ENCODE measurements around the gene ORAI2. TPM values are rescaled to one million over a fixed set of nuclear protein-coding genes. Genes with fewer than 3 reads are reported as not detected.

ORAI2 gene
- total RNA-seq, 1 donor from 2014 or later: 20.0 TPM

DNA sequence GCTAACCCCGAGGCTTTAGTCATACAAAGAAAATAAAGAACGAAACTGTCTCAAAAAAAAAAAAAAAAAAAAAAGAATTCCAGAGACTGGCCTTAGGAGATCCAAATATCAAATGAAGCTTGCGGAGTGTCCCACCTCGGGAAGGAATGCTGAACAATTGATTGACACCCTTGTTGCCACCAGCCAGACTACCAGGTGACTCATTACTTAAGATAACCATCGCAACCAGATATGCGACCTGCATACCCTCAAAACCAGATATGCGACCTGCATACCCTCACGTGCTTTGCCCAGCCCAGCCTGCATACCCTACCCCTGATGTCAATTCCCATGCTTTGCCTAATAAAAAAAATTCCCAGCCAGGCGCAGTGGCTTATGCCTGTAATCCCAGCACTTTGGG lies 39.9 kb upstream of the ORAI2 start:
- H3K27me3 ChIP-seq: no peaks in the 10 kb centered on the region
- DNase-seq: no peak
- TF ChIP-seq CTCF (IDR thresholded peaks at IDR 0.05): no peak
- intact Hi-C loops (cut with DNase I): loop anchor here (5.0 kb wide), 1 partner anchor 111 kb away; no protein-coding TSS in a partner anchor
- ATAC-seq: no peak
- no peak overlapping the region for H3K4me3 ChIP-seq
- H3K4me1 ChIP-seq: peaks cover 8% of the 10 kb centered on the region
- peaks cover 4% of the 10 kb centered on the region for H3K36me3 ChIP-seq
- H3K9me3 ChIP-seq: no peaks in the 10 kb centered on the region
- H3K27ac ChIP-seq: no peak overlapping the region

DNA sequence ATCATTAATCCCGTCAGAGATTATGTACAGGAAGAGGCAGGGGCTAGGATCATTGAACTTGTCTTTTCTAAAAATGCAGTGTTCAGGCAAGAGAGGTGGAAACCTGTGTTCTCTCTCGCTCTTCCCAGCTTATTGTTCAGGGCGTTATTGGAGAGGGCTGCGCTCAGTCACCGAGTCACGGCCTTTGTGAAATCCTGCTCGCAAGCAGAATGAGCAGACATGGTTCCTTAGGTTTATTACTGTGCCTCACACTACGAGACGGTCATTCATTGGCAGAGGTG lies 37.8 kb upstream of the ORAI2 start:
- no peak for ATAC-seq
- intact Hi-C loops (cut with DNase I): no loop called here
- Histone ChIP-seq H3K27ac (peak overlapping the region; percentile 85), H3K4me3 (peak overlapping the region; percentile 88), H3K27me3 (no peaks in the 10 kb centered on the region), H3K36me3 (peaks cover 25% of the 10 kb centered on the region), H3K9me3 (no peaks in the 10 kb centered on the region), H3K4me1 (peaks cover 8% of the 10 kb centered on the region)
- no peak for TF ChIP-seq CTCF (IDR thresholded peaks at IDR 0.05)
- DNase-seq: no peak

DNA sequence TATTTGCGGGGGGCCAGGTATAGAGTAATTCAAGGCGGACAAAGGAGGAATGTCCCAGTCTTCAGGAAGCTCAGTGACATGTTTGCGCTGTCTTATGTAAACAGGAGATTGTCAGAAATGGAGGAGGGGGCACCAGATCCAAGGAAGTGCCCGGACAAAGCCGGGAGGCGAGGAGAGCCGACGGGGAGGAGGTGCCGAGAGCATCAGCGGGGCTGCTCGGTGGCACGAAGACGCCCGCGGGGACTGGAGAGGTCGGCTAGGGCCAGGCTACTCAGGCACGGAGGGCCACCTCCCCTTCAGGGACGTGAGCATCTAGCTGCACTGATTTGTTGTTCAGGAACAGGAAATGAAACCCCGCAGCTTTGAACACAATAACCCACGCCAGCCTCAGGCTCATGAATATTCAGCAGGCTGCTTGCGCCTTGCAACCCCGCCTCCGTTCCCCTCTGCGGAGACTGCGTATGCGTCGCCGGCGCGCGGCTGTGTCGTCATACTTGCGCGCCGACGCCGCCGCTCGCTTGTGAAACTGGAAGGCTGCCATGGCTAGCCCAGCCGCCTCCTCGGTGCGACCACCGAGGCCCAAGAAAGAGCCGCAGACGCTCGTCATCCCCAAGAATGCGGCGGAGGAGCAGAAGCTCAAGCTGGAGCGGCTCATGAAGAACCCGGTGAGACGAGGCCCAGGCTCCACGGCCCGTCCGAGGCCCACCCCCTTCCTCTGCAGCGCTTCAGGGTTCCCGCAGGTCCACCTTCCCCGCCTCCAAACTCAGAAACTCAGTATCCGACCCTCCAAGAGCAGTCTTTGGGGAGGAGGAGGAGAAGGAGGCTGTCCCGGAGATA lies 37.3 kb upstream of the ORAI2 start, which contains the start of gene PRKRIP1:
PRKRIP1 (plus strand) TSS at position 491 of the 837 bp plus-strand sequence; CDS start at position 540, 49 bp downstream.
- no peaks in the 10 kb centered on the region for H3K27me3 ChIP-seq
- intact Hi-C loops (cut with DNase I): no loop called here
- peaks cover 8% of the 10 kb centered on the region for H3K4me1 ChIP-seq
- peak; percentile 86 for DNase-seq
- peak within 1 kb of the TSS; percentile 85 for H3K27ac ChIP-seq
- ATAC-seq: peak; percentile 97
- peak within 1 kb of the TSS; percentile 88 for H3K4me3 ChIP-seq
- no peak for TF ChIP-seq CTCF (IDR thresholded peaks at IDR 0.05)
- H3K9me3 ChIP-seq: no peaks in the 10 kb centered on the region
- peaks cover 31% of the 10 kb centered on the region for H3K36me3 ChIP-seq

- DNase-seq: no peak
- no peak for TF ChIP-seq CTCF (IDR thresholded peaks at IDR 0.05)
- Histone ChIP-seq H3K27ac (peak overlapping the region; percentile 85), H3K27me3 (no peaks in the 10 kb centered on the region), H3K4me1 (peaks cover 8% of the 10 kb centered on the region), H3K36me3 (peaks cover 36% of the 10 kb centered on the region), H3K9me3 (no peaks in the 10 kb centered on the region), H3K4me3 (peak overlapping the region; percentile 88)
- no peak for ATAC-seq
- intact Hi-C loops (cut with DNase I): no loop called here
Measured at GRCh38 chr7:102396710-102397019, 36.7 kb upstream of the ORAI2 start.

DNA sequence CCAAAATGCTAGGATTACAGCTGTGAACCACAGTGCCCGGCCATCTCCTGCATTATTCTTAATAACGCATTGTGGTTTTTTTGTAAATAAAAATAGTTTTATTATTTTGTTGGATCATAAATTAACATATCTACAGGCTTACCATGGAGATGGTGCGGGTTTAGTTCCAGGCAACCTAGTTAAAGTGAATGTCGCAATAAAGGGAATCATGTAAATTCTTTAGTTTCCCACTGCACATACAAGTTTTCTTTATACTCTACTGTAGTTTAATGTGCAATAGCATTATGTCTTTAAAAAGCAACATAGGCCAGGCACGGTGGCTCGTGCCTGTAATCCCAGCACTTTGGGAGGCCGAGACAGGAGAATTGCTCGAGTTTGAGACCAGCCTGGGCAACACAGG lies 34.8 kb upstream of the ORAI2 start:
- Histone ChIP-seq H3K27me3 (no peaks in the 10 kb centered on the region), H3K27ac (no peak overlapping the region), H3K9me3 (no peaks in the 10 kb centered on the region), H3K36me3 (peaks cover 42% of the 10 kb centered on the region), H3K4me1 (peaks cover 8% of the 10 kb centered on the region), H3K4me3 (no peak overlapping the region)
- DNase-seq (no peak), ATAC-seq (no peak)
- TF ChIP-seq CTCF (IDR thresholded peaks at IDR 0.05): no peak
- intact Hi-C loops (cut with DNase I): no loop called here
